HEK293 (cell line): ENCODE measurements around the gene ZNF710.

ENCODE experiments used
- CTCF ChIA-PET: fragments of 350-600 bp; formaldehyde crosslinking; extraction: SDS; loops from one replicate; lab custom pipeline; 2021; ENCODE audit warnings: antibody characterized with exemption; lab: Yijun Ruan, JAX
- POLR2A ChIA-PET: fragments of 300-600 bp; formaldehyde crosslinking; extraction: SDS; loops from one replicate; lab custom pipeline; 2020; ENCODE audit warnings: antibody characterized with exemption, inconsistent platforms; lab: Yijun Ruan, JAX
- H3K27ac ChIP-seq: fragments of 200-500 bp; sonication (Bioruptor generic); 2 replicates; pipeline ENCODE4 v1.5.1; 2014; ENCODE audit warnings: low read depth, low read length, control low read depth, inconsistent platforms; ENCODE audit errors: extremely low read depth
- H3K36me3 ChIP-seq, 2 experiments: fragments of 200-500 bp in 1 of 2; sonication (Bioruptor generic) in 1 of 2; 1 replicate in 1 of 2; 2 replicates in 1 of 2; pipeline ENCODE4 v1.5.1; 2014 to 2017; ENCODE audit warnings: inconsistent platforms in 2 of 2, low read length in 2 of 2; ENCODE audit not compliant: control insufficient read depth in 2 of 2, insufficient read depth in 1 of 2
- H3K4me1 ChIP-seq: fragments of 200-500 bp; sonication (Bioruptor generic); 2 replicates; pipeline ENCODE4 v1.5.1; 2014; ENCODE audit warnings: mild to moderate bottlenecking, low read length, inconsistent platforms; ENCODE audit not compliant: control insufficient read depth, insufficient read depth
- H3K4me3 ChIP-seq: 2 replicates; pipeline ENCODE4 v1.5.1; 2011; ENCODE audit warnings: low read depth, mild to moderate bottlenecking, control low read depth, low read length, moderate library complexity
- H3K9me3 ChIP-seq: fragments of 200-500 bp; sonication (Bioruptor generic); 2 replicates; pipeline ENCODE4 v1.5.1; 2014; ENCODE audit warnings: low read depth, low read length, inconsistent platforms; ENCODE audit not compliant: control insufficient read depth, insufficient read depth
- ELK4 ChIP-seq: IDR thresholded peaks from 2 replicates; pipeline ENCODE4 v1.6.1; 2011; ENCODE audit warnings: mild to moderate bottlenecking, low read depth, low read length, borderline replicate concordance
- GLIS2 ChIP-seq: fragments of 450-650 bp; formaldehyde crosslinking; IDR thresholded peaks from 2 replicates; pipeline ENCODE4 v1.5.1; 2016; ENCODE audit warnings: missing biosample characterization, missing genetic modification characterization
- IKZF3 ChIP-seq: fragments of 450-650 bp; IDR thresholded peaks from 2 replicates; pipeline ENCODE4 v1.5.0; 2018; ENCODE audit warnings: missing biosample characterization, mild to moderate bottlenecking, missing genetic modification characterization, moderate library complexity
- KLF1 ChIP-seq: fragments of 450-650 bp; formaldehyde crosslinking; IDR thresholded peaks from 2 replicates; pipeline ENCODE4 v1.5.1; 2016; ENCODE audit warnings: missing biosample characterization, missing genetic modification characterization
- MEIS1 ChIP-seq: sonication (generic); formaldehyde crosslinking; IDR thresholded peaks from 2 replicates; pipeline ENCODE4 v1.8.1; 2022; ENCODE audit warnings: missing genetic modification reagents, mild to moderate bottlenecking, borderline replicate concordance
- PBX3 ChIP-seq: sonication (generic); formaldehyde crosslinking; IDR thresholded peaks from 2 replicates; pipeline ENCODE4 v1.8.1; 2022; ENCODE audit warnings: mild to moderate bottlenecking, moderate library complexity, missing genetic modification reagents
- PRDM10 ChIP-seq: fragments of 450-650 bp; formaldehyde crosslinking; IDR thresholded peaks from 2 replicates; pipeline ENCODE4 v1.5.1; 2016; ENCODE audit warnings: missing biosample characterization, missing genetic modification characterization
- ZBTB6 ChIP-seq: fragments of 450-650 bp; formaldehyde crosslinking; IDR thresholded peaks from 2 replicates; pipeline ENCODE4 v1.5.1; 2017; ENCODE audit warnings: missing biosample characterization, missing genetic modification characterization
- ZFP3 ChIP-seq: fragments of 450-650 bp; formaldehyde crosslinking; IDR thresholded peaks from 2 replicates; pipeline ENCODE4 v1.5.1; 2016; ENCODE audit warnings: low read depth, missing biosample characterization, missing genetic modification characterization
- ZNF19 ChIP-seq: fragments of 450-650 bp; formaldehyde crosslinking; IDR thresholded peaks from 2 replicates; pipeline ENCODE4; 2016; ENCODE audit warnings: missing biosample characterization, missing genetic modification characterization, low read depth
- ZNF211 ChIP-seq: fragments of 450-650 bp; formaldehyde crosslinking; IDR thresholded peaks from 2 replicates; pipeline ENCODE4 v1.5.1; 2016; ENCODE audit warnings: low read depth, missing biosample characterization, missing genetic modification characterization
- ZNF248 ChIP-seq: fragments of 450-650 bp; formaldehyde crosslinking; IDR thresholded peaks from 2 replicates; pipeline ENCODE4 v1.5.1; 2017; ENCODE audit warnings: missing biosample characterization, missing genetic modification characterization
- ZNF292 ChIP-seq: fragments of 450-650 bp; formaldehyde crosslinking; IDR thresholded peaks from 2 replicates; pipeline ENCODE4 v1.5.1; 2016; ENCODE audit warnings: low read depth, missing biosample characterization, missing genetic modification characterization, borderline replicate concordance
- ZNF324 ChIP-seq: fragments of 450-650 bp; formaldehyde crosslinking; IDR thresholded peaks from 2 replicates; pipeline ENCODE4 v1.5.1; 2016; ENCODE audit warnings: missing biosample characterization, missing genetic modification characterization
- ZNF645 ChIP-seq: fragments of 450-650 bp; formaldehyde crosslinking; IDR thresholded peaks from 2 replicates; pipeline ENCODE4; 2016; ENCODE audit warnings: missing biosample characterization, missing genetic modification characterization
- ZNF777 ChIP-seq: fragments of 450-650 bp; formaldehyde crosslinking; IDR thresholded peaks from 2 replicates; pipeline ENCODE4 v1.5.1; 2017; ENCODE audit warnings: missing biosample characterization, missing genetic modification characterization, borderline replicate concordance
- ZSCAN16 ChIP-seq: fragments of 450-650 bp; formaldehyde crosslinking; IDR thresholded peaks from 2 replicates; pipeline ENCODE4 v1.5.1; 2016; ENCODE audit warnings: missing biosample characterization, missing genetic modification characterization

Gene ZNF710

GRCh38 chr15:90015294-90015693 is 14.2 kb downstream of the ZNF710 start:
- ChIA-PET POLR2A (no interaction called here), CTCF (interaction anchor here (1.0 kb wide), 1 partner anchor 10 kb away, joined by 3 read pairs; no protein-coding TSS in a partner anchor)
- H3K27ac ChIP-seq, result no peak overlapping the region
- no peaks in the 10 kb centered on the region for H3K9me3 ChIP-seq
- no peaks in the 10 kb centered on the region for H3K36me3 ChIP-seq
- no peak overlapping the region for H3K4me3 ChIP-seq
- H3K4me1 ChIP-seq, result peaks cover 2% of the 10 kb centered on the region; the same call in 1 of the 2 replicates
- TF ChIP-seq ZNF292 (no peak), ZFP3 (no peak), ZNF248 (no peak), ZNF645 (tag by site-specific recombination) (no peak), ZNF324 (tag by site-specific recombination) (no peak), PBX3 (CRISPR knock-in tag) (no peak), ZNF211 (tag by site-specific recombination) (no peak), ZBTB6 (tag by site-specific recombination) (no peak), PRDM10 (tag by site-specific recombination) (no peak), IKZF3 (tag by site-specific recombination) (no peak), GLIS2 (no peak), ELK4 (no peak)

GRCh38 chr15:90015749-90016148 is 14.6 kb downstream of the ZNF710 start:
- Histone ChIP-seq H3K36me3 (no peaks in the 10 kb centered on the region), H3K27ac (no peak overlapping the region), H3K4me3 (no peak overlapping the region), H3K9me3 (no peaks in the 10 kb centered on the region), H3K4me1 (peaks cover 2% of the 10 kb centered on the region; the same call in 1 of the 2 replicates)
- CTCF ChIA-PET, result interaction anchor here (0.6 to 2.8 kb wide), 2 partner anchors 46 to 56 kb away, joined by 3 to 10 read pairs; no protein-coding TSS in a partner anchor
- POLR2A ChIA-PET, result interaction anchor here (1.5 kb wide), 1 partner anchor 12 kb away, joined by 3 read pairs; no protein-coding TSS in a partner anchor
- no peak for TF ChIP-seq ZNF19 (tag by site-specific recombination)
- no peak for TF ChIP-seq ZNF777 (tag by site-specific recombination)
- no peak for TF ChIP-seq MEIS1 (CRISPR knock-in tag)
- TF ChIP-seq ZSCAN16 (tag by site-specific recombination), result no peak
- TF ChIP-seq KLF1 (tag by site-specific recombination), result peak; percentile 51; the same call in 1 of the 2 replicates
